Tibial nerve (tissue), 4 donors: Measurements from ENCODE around the gene AKAP8L.
"Not testable (repeated sequence)": the region's sequence is repeated elsewhere in the genome, so short reads cannot be mapped to it uniquely, and the experiment has no call there.

Experiments
- EP300 ChIP-seq, 2 donors: sonication (generic); formaldehyde crosslinking; IDR thresholded peaks; one replicate each; pipeline ENCODE4 v1.6.1; 2017; ENCODE audit warnings: antibody characterized with exemption in 2 of 2, mild to moderate bottlenecking in 1 of 2
- POLR2A ChIP-seq, 2 donors: fragments of 450-650 bp; IDR thresholded peaks; one replicate each; pipeline ENCODE4 v1.6.1; 2017; ENCODE audit warnings: antibody characterized with exemption in 2 of 2, mild to moderate bottlenecking in 2 of 2, moderate library complexity in 2 of 2
- TF ChIP-seq, protein P1 (sequence below), 5 experiments: fragments of 200-600 bp in 3 of 5; fragments of 450-650 bp in 2 of 5; sonication (generic) in 3 of 5; IDR thresholded peaks; one replicate each; pipeline ENCODE4 v1.5.1; 2016 to 2019; ENCODE audit warnings: antibody characterized with exemption in 5 of 5, mild to moderate bottlenecking in 3 of 5, moderate library complexity in 2 of 5

DNA sequence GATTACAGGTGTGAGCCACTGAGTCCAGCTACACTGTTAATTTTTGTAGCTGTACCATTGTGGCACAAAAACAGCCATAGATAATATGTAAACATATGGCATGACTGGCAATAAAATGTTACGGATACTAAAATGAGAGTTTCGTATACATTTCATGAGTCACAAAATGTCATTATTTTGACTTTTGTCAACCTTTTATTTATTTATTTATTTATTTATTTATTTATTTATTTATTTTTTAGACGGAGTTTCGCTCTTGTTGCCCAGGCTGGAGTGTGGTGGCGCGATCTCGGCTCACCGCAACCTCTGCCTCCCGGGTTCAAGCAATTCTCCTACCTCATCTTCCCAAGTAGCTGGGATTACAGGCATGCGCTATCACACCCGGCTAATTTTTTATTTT is 77.5 kb downstream of the AKAP8L start:
- TF ChIP-seq, protein P1, sequence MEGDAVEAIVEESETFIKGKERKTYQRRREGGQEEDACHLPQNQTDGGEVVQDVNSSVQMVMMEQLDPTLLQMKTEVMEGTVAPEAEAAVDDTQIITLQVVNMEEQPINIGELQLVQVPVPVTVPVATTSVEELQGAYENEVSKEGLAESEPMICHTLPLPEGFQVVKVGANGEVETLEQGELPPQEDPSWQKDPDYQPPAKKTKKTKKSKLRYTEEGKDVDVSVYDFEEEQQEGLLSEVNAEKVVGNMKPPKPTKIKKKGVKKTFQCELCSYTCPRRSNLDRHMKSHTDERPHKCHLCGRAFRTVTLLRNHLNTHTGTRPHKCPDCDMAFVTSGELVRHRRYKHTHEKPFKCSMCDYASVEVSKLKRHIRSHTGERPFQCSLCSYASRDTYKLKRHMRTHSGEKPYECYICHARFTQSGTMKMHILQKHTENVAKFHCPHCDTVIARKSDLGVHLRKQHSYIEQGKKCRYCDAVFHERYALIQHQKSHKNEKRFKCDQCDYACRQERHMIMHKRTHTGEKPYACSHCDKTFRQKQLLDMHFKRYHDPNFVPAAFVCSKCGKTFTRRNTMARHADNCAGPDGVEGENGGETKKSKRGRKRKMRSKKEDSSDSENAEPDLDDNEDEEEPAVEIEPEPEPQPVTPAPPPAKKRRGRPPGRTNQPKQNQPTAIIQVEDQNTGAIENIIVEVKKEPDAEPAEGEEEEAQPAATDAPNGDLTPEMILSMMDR (IDR thresholded peaks at IDR 0.05) = not testable (repeated sequence)
- not testable (repeated sequence) for TF ChIP-seq POLR2A, EP300 (IDR thresholded peaks at IDR 0.05)
